HFFc6 (cell line): ENCODE data around the gene UPP2. TPM values are rescaled to one million over a fixed set of nuclear protein-coding genes. Genes with fewer than 3 reads are reported as not detected.

Experiments used
- DNase-seq: peaks from one replicate; pipeline ENCODE4 v3.0.0-alpha.2; 2018
- H3K27ac Mint-ChIP-seq: 2 replicates; pipeline ENCODE4 v1.8.0; 2020; ENCODE audit warnings: mild to moderate bottlenecking, mixed read lengths
- H3K27me3 Mint-ChIP-seq: 2 replicates; pipeline ENCODE4 v1.8.0; 2021; ENCODE audit warnings: mild to moderate bottlenecking, moderate library complexity, mixed read lengths; ENCODE audit not compliant: insufficient read depth
- H3K36me3 Mint-ChIP-seq: 2 replicates; pipeline ENCODE4 v1.8.0; 2021; ENCODE audit warnings: low read depth, mixed read lengths
- H3K4me1 Mint-ChIP-seq: 2 replicates; pipeline ENCODE4 v1.8.0; 2020; ENCODE audit warnings: low read depth, mixed read lengths
- H3K4me3 Mint-ChIP-seq: 2 replicates; pipeline ENCODE4 v1.8.0; 2020; ENCODE audit warnings: mild to moderate bottlenecking, moderate library complexity, mixed read lengths
- H3K9me3 Mint-ChIP-seq: 2 replicates; pipeline ENCODE4 v1.8.0; 2020; ENCODE audit warnings: mild to moderate bottlenecking, mixed read lengths
- CTCF ChIP-seq: fragments of 200-600 bp; sonication (generic); IDR thresholded peaks from 2 replicates; pipeline ENCODE4 v1.5.0; 2021; ENCODE audit warnings: antibody characterized with exemption, mild to moderate bottlenecking
- total RNA-seq, 6 experiments: library from RNA; stranded (reverse); fragmentation: NEBNext Ultra II Directional; extraction: Animal tissue kit (Norgen Biotek cat#: 25700); gene quantifications; 2 replicates in 1 of 6; 3 replicates in 5 of 6; pipeline ENCODE4 v1.2.3, GENCODE V29; 2021

The UPP2 gene
- total RNA-seq, 6 experiments from 2014 or later = not detected

- no peaks in the 10 kb centered on the region for H3K9me3 Mint-ChIP-seq
- no peak overlapping the region; the same call in 1 of the 2 replicates for H3K4me3 Mint-ChIP-seq
- H3K4me1 Mint-ChIP-seq = peaks cover 16% of the 10 kb centered on the region
- no peak overlapping the region for H3K27ac Mint-ChIP-seq
- peaks cover 4% of the 10 kb centered on the region for H3K27me3 Mint-ChIP-seq
- TF ChIP-seq CTCF = no peak
- no peak for DNase-seq
- no peaks in the 10 kb centered on the region for H3K36me3 Mint-ChIP-seq
Measured at GRCh38 chr2:158061763-158062162, 39.9 kb upstream of the UPP2 start.

- no peaks in the 10 kb centered on the region for H3K9me3 Mint-ChIP-seq
Measured at GRCh38 chr2:158066046-158066713, 35.5 kb upstream of the UPP2 start.

GRCh38 chr2:158071018-158071417 lies 30.7 kb upstream of the UPP2 start:
- H3K4me3 Mint-ChIP-seq = no peak overlapping the region
- no peaks in the 10 kb centered on the region for H3K36me3 Mint-ChIP-seq
- no peaks in the 10 kb centered on the region for H3K9me3 Mint-ChIP-seq
- no peak overlapping the region for H3K27ac Mint-ChIP-seq
- peaks cover 11% of the 10 kb centered on the region for H3K27me3 Mint-ChIP-seq
- TF ChIP-seq CTCF = no peak
- no peak for DNase-seq
- H3K4me1 Mint-ChIP-seq = no peaks in the 10 kb centered on the region

More at GRCh38 chr2:158066046-158066713, 35.5 kb upstream of the UPP2 start:
- TF ChIP-seq CTCF = no peak
- H3K4me1 Mint-ChIP-seq = peaks cover 7% of the 10 kb centered on the region
- H3K4me3 Mint-ChIP-seq = no peak overlapping the region
- no peak overlapping the region for H3K27ac Mint-ChIP-seq
- H3K36me3 Mint-ChIP-seq = no peaks in the 10 kb centered on the region
- H3K27me3 Mint-ChIP-seq = peaks cover 11% of the 10 kb centered on the region
- no peak for DNase-seq

- H3K4me1 Mint-ChIP-seq = no peaks in the 10 kb centered on the region
- H3K36me3 Mint-ChIP-seq = no peaks in the 10 kb centered on the region
- no peak overlapping the region for H3K4me3 Mint-ChIP-seq
- H3K27ac Mint-ChIP-seq = no peak overlapping the region
- no peak for DNase-seq
- TF ChIP-seq CTCF = no peak
- peaks cover 3% of the 10 kb centered on the region for H3K27me3 Mint-ChIP-seq
- peaks cover 7% of the 10 kb centered on the region for H3K9me3 Mint-ChIP-seq
Measured at GRCh38 chr2:158072361-158072760, 29.3 kb upstream of the UPP2 start.

- no peak overlapping the region for H3K4me3 Mint-ChIP-seq
- DNase-seq = no peak
- H3K4me1 Mint-ChIP-seq = no peaks in the 10 kb centered on the region
- no peak for TF ChIP-seq CTCF
- H3K9me3 Mint-ChIP-seq = peaks cover 8% of the 10 kb centered on the region
- no peaks in the 10 kb centered on the region for H3K36me3 Mint-ChIP-seq
- H3K27ac Mint-ChIP-seq = no peak overlapping the region
- H3K27me3 Mint-ChIP-seq = peaks cover 1% of the 10 kb centered on the region; the same call in 1 of the 2 replicates
Measured at GRCh38 chr2:158079672-158080071, 22.0 kb upstream of the UPP2 start.
